Esophagus muscularis mucosa (tissue), 3 donors: ENCODE data around the gene UBE2O.

Experiments used
- POLR2A ChIP-seq: fragments of 450-650 bp; IDR thresholded peaks from one replicate; pipeline ENCODE4 v1.6.1; 2017; ENCODE audit warnings: antibody characterized with exemption, moderate library complexity, mild to moderate bottlenecking, low read depth
- TF ChIP-seq, protein P1 (sequence below), 3 experiments: fragments of 200-600 bp in 2 of 3; fragments of 450-650 bp in 1 of 3; sonication (generic) in 2 of 3; IDR thresholded peaks; one replicate each; pipeline ENCODE4 v1.5.1; 2017 to 2019; ENCODE audit warnings: antibody characterized with exemption in 3 of 3, mild to moderate bottlenecking in 2 of 3, moderate library complexity in 1 of 3

- TF ChIP-seq, protein P1, sequence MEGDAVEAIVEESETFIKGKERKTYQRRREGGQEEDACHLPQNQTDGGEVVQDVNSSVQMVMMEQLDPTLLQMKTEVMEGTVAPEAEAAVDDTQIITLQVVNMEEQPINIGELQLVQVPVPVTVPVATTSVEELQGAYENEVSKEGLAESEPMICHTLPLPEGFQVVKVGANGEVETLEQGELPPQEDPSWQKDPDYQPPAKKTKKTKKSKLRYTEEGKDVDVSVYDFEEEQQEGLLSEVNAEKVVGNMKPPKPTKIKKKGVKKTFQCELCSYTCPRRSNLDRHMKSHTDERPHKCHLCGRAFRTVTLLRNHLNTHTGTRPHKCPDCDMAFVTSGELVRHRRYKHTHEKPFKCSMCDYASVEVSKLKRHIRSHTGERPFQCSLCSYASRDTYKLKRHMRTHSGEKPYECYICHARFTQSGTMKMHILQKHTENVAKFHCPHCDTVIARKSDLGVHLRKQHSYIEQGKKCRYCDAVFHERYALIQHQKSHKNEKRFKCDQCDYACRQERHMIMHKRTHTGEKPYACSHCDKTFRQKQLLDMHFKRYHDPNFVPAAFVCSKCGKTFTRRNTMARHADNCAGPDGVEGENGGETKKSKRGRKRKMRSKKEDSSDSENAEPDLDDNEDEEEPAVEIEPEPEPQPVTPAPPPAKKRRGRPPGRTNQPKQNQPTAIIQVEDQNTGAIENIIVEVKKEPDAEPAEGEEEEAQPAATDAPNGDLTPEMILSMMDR (IDR thresholded peaks at IDR 0.05), result no peak
- TF ChIP-seq POLR2A, result no peak
Observed at GRCh38 chr17:76445697-76446448, 7.1 kb downstream of the UBE2O start.
